GM21576 (cell line): ENCODE measurements around the gene IRF6.

Experiments used
- ATAC-seq: cut with Tn5 transposase; IDR thresholded peaks from one replicate; pipeline ENCODE4 v1.9.1; 2021; ENCODE audit warnings: mild to moderate bottlenecking, moderate library complexity; ENCODE audit not compliant: unreplicated experiment

The IRF6 gene

DNA sequence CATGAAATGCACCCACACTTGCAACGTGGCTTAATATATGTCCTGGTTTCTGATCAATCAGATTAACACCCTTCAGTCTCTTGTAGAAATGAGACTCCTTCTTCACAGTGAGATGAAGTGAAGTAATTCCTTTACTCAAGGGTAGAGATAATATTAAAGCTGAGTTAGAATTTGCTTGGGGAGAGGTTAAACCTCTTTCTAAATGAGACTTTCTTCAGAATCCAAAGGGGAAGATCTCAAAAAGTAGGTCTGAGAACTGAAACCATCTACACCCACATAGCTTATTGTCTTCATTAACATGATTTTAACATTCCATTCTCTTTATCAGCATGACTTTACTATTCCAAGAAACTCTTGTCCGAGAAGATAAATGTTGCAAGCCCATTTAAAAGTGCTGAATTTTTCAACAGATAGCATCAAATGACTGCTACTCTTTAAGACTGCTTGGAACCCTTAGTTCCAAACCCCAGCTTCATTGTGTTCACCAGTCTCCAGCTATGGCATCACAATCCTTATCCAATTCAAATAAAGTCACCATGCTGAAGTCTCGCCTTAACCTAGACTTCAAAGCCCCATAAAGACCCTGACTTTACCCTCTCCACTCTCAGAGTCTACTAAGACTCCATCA, 69.3 kb downstream of the IRF6 start:
- no peak for ATAC-seq
